HEK293T (cell line): ENCODE measurements around the gene MYLK.

Source experiments
- ARNT ChIP-seq: fragments of 450-650 bp; IDR thresholded peaks from 2 replicates; pipeline ENCODE4 v1.6.1; 2017; ENCODE audit warnings: mild to moderate bottlenecking
- BHLHE40 ChIP-seq: fragments of 450-650 bp; IDR thresholded peaks from 2 replicates; pipeline ENCODE4 v1.6.1; 2016; ENCODE audit warnings: mild to moderate bottlenecking, moderate library complexity, borderline replicate concordance
- FOXA1 ChIP-seq: fragments of 450-650 bp; IDR thresholded peaks from 2 replicates; pipeline ENCODE4 v1.6.1; 2016; ENCODE audit warnings: mild to moderate bottlenecking
- FOXK2 ChIP-seq: fragments of 450-650 bp; IDR thresholded peaks from 2 replicates; pipeline ENCODE4 v1.6.1; 2016; ENCODE audit warnings: mild to moderate bottlenecking
- FOXM1 ChIP-seq: fragments of 450-650 bp; IDR thresholded peaks from 2 replicates; pipeline ENCODE4 v1.6.1; 2017; ENCODE audit warnings: mild to moderate bottlenecking, borderline replicate concordance
- L3MBTL2 ChIP-seq: fragments of 450-650 bp; conservative IDR thresholded peaks from 2 replicates; pipeline ENCODE4 v1.6.1; 2016; ENCODE audit warnings: mild to moderate bottlenecking
- LEF1 ChIP-seq: fragments of 450-650 bp; IDR thresholded peaks from 2 replicates; pipeline ENCODE4 v1.6.1; 2017; ENCODE audit warnings: mild to moderate bottlenecking, borderline replicate concordance
- NFRKB ChIP-seq: fragments of 450-650 bp; IDR thresholded peaks from 2 replicates; pipeline ENCODE4 v1.6.1; 2016; ENCODE audit warnings: mild to moderate bottlenecking, moderate library complexity
- PKNOX1 ChIP-seq: fragments of 450-650 bp; IDR thresholded peaks from 2 replicates; pipeline ENCODE4 v1.6.1; 2016
- SP1 ChIP-seq: fragments of 450-650 bp; IDR thresholded peaks from 2 replicates; pipeline ENCODE4 v1.6.1; 2017
- SUZ12 ChIP-seq: fragments of 450-650 bp; IDR thresholded peaks from 2 replicates; pipeline ENCODE4 v1.6.1; 2016; ENCODE audit warnings: mild to moderate bottlenecking
- TARDBP ChIP-seq: fragments of 450-650 bp; IDR thresholded peaks from 2 replicates; pipeline ENCODE4 v1.6.1; 2016
- ZNF384 ChIP-seq: fragments of 450-650 bp; IDR thresholded peaks from 2 replicates; pipeline ENCODE4 v1.6.1; 2016

GRCh38 chr3:123644358-123644757 is 239.8 kb downstream of the MYLK start:
- no peak for TF ChIP-seq FOXM1
- TF ChIP-seq L3MBTL2, result no peak
- no peak for TF ChIP-seq LEF1
- no peak for TF ChIP-seq SUZ12
- no peak for TF ChIP-seq BHLHE40
- no peak for TF ChIP-seq FOXK2
- TF ChIP-seq TARDBP, result no peak
- TF ChIP-seq ZNF384, result no peak
- TF ChIP-seq NFRKB, result no peak
- no peak for TF ChIP-seq PKNOX1
- no peak for TF ChIP-seq ARNT
- TF ChIP-seq FOXA1, result no peak
- no peak for TF ChIP-seq SP1
